B cell (primary cell): Measurements from ENCODE around the gene RBMXL3. TPM values are rescaled to one million over a fixed set of nuclear protein-coding genes. Genes with fewer than 3 reads are reported as not detected.
A peak's percentile ranks its signal among the peaks of the same experiment; 100 is the strongest.

Experiments
- ATAC-seq: fragments of 200-7000 bp; cut with Tn5 transposase; one replicate; pipeline ENCODE4 v1.10.0; 2021; ENCODE audit warnings: low read depth, mild to moderate bottlenecking, moderate number of reproducible peaks, moderate library complexity
- CTCF ChIA-PET: fragments of 350-600 bp; sonication (Branson Sonifier 250); formaldehyde crosslinking; loops from one replicate; lab custom pipeline; 2021; ENCODE audit warnings: antibody characterized with exemption, inconsistent platforms; lab: Charles Lee
- POLR2A ChIA-PET: fragments of 350-600 bp; sonication (Branson Sonifier 250); formaldehyde crosslinking; loops from one replicate; lab custom pipeline; 2021; ENCODE audit warnings: antibody characterized with exemption; lab: Charles Lee
- DNase-seq: peaks from one replicate; pipeline ENCODE4 v3.0.0; 2013
- H2AFZ ChIP-seq: 2 replicates; pipeline ENCODE4 v1.6.1; 2012; ENCODE audit warnings: mild to moderate bottlenecking, low read depth, low read length; ENCODE audit not compliant: insufficient read depth, poor library complexity, severe bottlenecking
- H3K27ac ChIP-seq, 2 donors: 1 replicate in 1 of 2; 2 replicates in 1 of 2; pipeline ENCODE4 v1.5.1; 2012 to 2013; ENCODE audit warnings: low read length in 2 of 2, mild to moderate bottlenecking in 2 of 2, moderate library complexity in 1 of 2
- H3K27me3 ChIP-seq, 4 experiments: fragments of 200-600 bp in 1 of 4; sonication (generic) in 1 of 4; replicated peaks in 1 of 4; 1 replicate in 2 of 4; 2 replicates in 2 of 4; pipeline versions ENCODE4 v1.6.1 to v1.7.0; 2013 to 2016; ENCODE audit warnings: low read length in 3 of 4, mild to moderate bottlenecking in 2 of 4, mixed read lengths in 1 of 4, moderate library complexity in 1 of 4; ENCODE audit not compliant: insufficient read depth in 4 of 4, control insufficient read depth in 3 of 4; ENCODE audit errors: control extremely low read depth in 1 of 4
- H3K36me3 ChIP-seq, 2 experiments: replicated peaks in 1 of 2; 1 replicate in 1 of 2; 2 replicates in 1 of 2; pipeline versions ENCODE4 v1.6.1 to v1.7.1; 2013; ENCODE audit warnings: low read length in 1 of 2; ENCODE audit not compliant: insufficient read depth in 2 of 2, control insufficient read depth in 1 of 2; ENCODE audit errors: control extremely low read depth in 1 of 2, extremely low read depth in 1 of 2
- H3K4me1 ChIP-seq, 2 donors: fragments of 200-600 bp in 1 of 2; sonication (generic) in 1 of 2; 1 replicate in 1 of 2; 2 replicates in 1 of 2; pipeline versions ENCODE4 v1.5.1 to v1.6.1; 2013 to 2017; ENCODE audit warnings: low read length in 2 of 2; ENCODE audit not compliant: control insufficient read depth in 2 of 2, insufficient read depth in 2 of 2
- H3K4me2 ChIP-seq: replicated peaks from 2 replicates; pipeline ENCODE3; 2012; ENCODE audit warnings: mild to moderate bottlenecking, low read depth, low read length; ENCODE audit not compliant: poor library complexity, severe bottlenecking
- H3K4me3 ChIP-seq, 5 experiments: fragments of 200-600 bp in 1 of 5; sonication (generic) in 1 of 5; 1 replicate in 3 of 5; 2 replicates in 2 of 5; pipeline versions ENCODE4 v1.5.1 to v1.7.0; 2011 to 2016; ENCODE audit warnings: low read length in 4 of 5, mild to moderate bottlenecking in 4 of 5, low read depth in 2 of 5, control low read depth in 1 of 5, moderate library complexity in 1 of 5; ENCODE audit not compliant: insufficient read depth in 1 of 5; ENCODE audit errors: control extremely low read depth in 1 of 5, extremely low read depth in 1 of 5
- H3K79me2 ChIP-seq: fragments of 200-600 bp; sonication (generic); one replicate; pipeline ENCODE4 v1.6.0; 2016; ENCODE audit warnings: low read length; ENCODE audit not compliant: control insufficient read depth, insufficient read depth
- H3K9ac ChIP-seq: fragments of 200-600 bp; sonication (generic); 2 replicates; pipeline ENCODE4 v1.6.1; 2017; ENCODE audit warnings: mild to moderate bottlenecking, low read length, moderate library complexity
- H3K9me3 ChIP-seq, 3 donors: one replicate each; pipeline versions ENCODE4 v1.6.1 to v1.7.1; 2013; ENCODE audit warnings: low read length in 2 of 3; ENCODE audit not compliant: control insufficient read depth in 2 of 3, insufficient read depth in 1 of 3; ENCODE audit errors: control extremely low read depth in 1 of 3
- H4K20me1 ChIP-seq: 2 replicates; pipeline ENCODE4 v1.6.0; 2012; ENCODE audit warnings: mild to moderate bottlenecking, low read length; ENCODE audit not compliant: insufficient read depth, control insufficient read depth, poor library complexity, severe bottlenecking
- H3K27ac Mint-ChIP-seq: one replicate; pipeline ENCODE4 v1.8.0; 2021; ENCODE audit warnings: mixed read lengths
- H3K27me3 Mint-ChIP-seq: one replicate; pipeline ENCODE4 v1.8.0; 2021; ENCODE audit warnings: mixed read lengths
- H3K4me1 Mint-ChIP-seq: one replicate; pipeline ENCODE4 v1.8.0; 2021; ENCODE audit warnings: mixed read lengths
- H3K4me3 Mint-ChIP-seq: one replicate; pipeline ENCODE4 v1.8.0; 2021; ENCODE audit warnings: mixed read lengths
- H3K9me3 Mint-ChIP-seq: one replicate; pipeline ENCODE4 v1.8.0; 2022; ENCODE audit warnings: mixed read lengths; ENCODE audit not compliant: insufficient read depth
- EZH2 ChIP-seq: IDR thresholded peaks from 2 replicates; pipeline ENCODE4 v1.6.1; 2012; ENCODE audit warnings: borderline replicate concordance, low read depth, mild to moderate bottlenecking, moderate library complexity, low read length; ENCODE audit not compliant: insufficient read depth, poor library complexity, severe bottlenecking
- WGBS: methylation state at CpG from one replicate; pipeline ENCODE4 v1.1.5; 2013; ENCODE audit warnings: missing lambda C conversion rate; ENCODE audit not compliant: insufficient coverage; 5-methylcytosine and 5-hydroxymethylcytosine counted together
- intact Hi-C: fragments of 100-400 bp; cut with micrococcal nuclease; formaldehyde crosslinking; loops from one replicate; pipeline ENCODE4 v1.10.0; 2022
- polyA plus RNA-seq: library from polyadenylated mRNA; depleted of rRNA; stranded (reverse); fragments of >200 nt; gene quantifications from 2 replicates; pipeline ENCODE4 v1.2.3, GENCODE V29; 2012
- total RNA-seq, 2 donors: library from RNA; stranded (reverse); fragments of 120-200 nt in 1 of 2; gene quantifications; 1 replicate in 1 of 2; 2 replicates in 1 of 2; pipeline versions ENCODE4 v1.2.3 to v1.2.4, GENCODE V29; 2013 to 2022
- TF ChIP-seq, protein P1 (sequence below): fragments of 200-600 bp; IDR thresholded peaks from one replicate; pipeline ENCODE4 v1.8.0; 2022; ENCODE audit warnings: antibody characterized with exemption, mild to moderate bottlenecking

The RBMXL3 gene
- total and polyA plus RNA-seq, 2 donors (not counting 1 experiment from before 2014, with no cell fraction given) = not detected

DNA sequence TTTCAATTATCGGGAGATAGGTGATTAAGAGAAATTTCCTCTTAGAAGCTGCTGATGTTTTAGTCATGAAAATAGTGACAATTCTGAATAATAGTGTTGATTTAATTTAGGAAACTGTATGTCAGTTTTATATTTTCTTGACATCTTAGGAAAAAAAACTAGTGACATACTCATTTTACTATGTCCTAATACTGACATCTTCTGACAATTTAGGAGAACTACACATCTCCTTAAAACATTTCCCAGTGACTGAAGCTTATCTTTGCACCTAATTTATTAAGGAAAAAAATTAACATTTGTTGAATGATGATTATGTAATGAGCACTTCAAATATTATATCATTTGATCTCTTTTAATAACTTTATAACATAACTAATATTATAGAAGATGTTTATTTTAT lies 42.0 kb upstream of the RBMXL3 start:
- Histone ChIP-seq H2AFZ (no peak overlapping the region), H3K27ac (no peak overlapping the region), H3K9ac (no peak overlapping the region), H3K36me3 (no peaks in the 10 kb centered on the region), H3K4me2 (no peak overlapping the region), H3K9me3 (no peaks in the 10 kb centered on the region), H3K4me3 (no peak overlapping the region), H3K27me3 (no peaks in the 10 kb centered on the region), H3K79me2 (no peaks in the 10 kb centered on the region), H3K4me1 (no peaks in the 10 kb centered on the region), H4K20me1 (no peaks in the 10 kb centered on the region)
- no peak for ATAC-seq
- H3K4me3 Mint-ChIP-seq = no peak overlapping the region
- no CpG with 5 or more reads among the region's 1 CpG for WGBS
- intact Hi-C loops = no loop called here
- TF ChIP-seq EZH2 = no peak
- TF ChIP-seq, protein P1, sequence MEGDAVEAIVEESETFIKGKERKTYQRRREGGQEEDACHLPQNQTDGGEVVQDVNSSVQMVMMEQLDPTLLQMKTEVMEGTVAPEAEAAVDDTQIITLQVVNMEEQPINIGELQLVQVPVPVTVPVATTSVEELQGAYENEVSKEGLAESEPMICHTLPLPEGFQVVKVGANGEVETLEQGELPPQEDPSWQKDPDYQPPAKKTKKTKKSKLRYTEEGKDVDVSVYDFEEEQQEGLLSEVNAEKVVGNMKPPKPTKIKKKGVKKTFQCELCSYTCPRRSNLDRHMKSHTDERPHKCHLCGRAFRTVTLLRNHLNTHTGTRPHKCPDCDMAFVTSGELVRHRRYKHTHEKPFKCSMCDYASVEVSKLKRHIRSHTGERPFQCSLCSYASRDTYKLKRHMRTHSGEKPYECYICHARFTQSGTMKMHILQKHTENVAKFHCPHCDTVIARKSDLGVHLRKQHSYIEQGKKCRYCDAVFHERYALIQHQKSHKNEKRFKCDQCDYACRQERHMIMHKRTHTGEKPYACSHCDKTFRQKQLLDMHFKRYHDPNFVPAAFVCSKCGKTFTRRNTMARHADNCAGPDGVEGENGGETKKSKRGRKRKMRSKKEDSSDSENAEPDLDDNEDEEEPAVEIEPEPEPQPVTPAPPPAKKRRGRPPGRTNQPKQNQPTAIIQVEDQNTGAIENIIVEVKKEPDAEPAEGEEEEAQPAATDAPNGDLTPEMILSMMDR = peak; percentile 12
- no peaks in the 10 kb centered on the region for H3K4me1 Mint-ChIP-seq
- CTCF ChIA-PET = no interaction called here
- POLR2A ChIA-PET = no interaction called here
- no peak for DNase-seq
- H3K9me3 Mint-ChIP-seq = no peaks in the 10 kb centered on the region
- H3K27me3 Mint-ChIP-seq = no peaks in the 10 kb centered on the region
- no peak overlapping the region for H3K27ac Mint-ChIP-seq

DNA sequence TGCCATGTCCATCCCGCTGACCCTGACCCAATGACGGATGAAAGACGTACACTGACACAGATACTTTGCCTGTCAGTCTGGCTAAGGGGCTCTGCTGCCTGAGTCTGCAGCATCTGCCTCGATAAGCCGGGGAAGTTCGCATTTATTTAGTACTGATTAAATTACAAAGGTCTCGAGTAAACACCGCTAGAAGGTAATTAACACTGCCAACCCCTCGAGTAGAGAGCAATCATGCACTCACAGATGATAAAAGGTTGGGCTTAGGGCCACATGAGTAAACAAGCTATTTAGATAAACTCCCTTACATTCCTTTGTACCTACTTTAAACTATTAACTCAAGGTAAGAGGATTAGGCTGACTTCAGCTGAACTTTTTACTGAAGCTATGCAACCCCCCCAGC lies 16.0 kb upstream of the RBMXL3 start:
- Mint-ChIP-seq H3K4me3 (no peak overlapping the region), H3K9me3 (no peaks in the 10 kb centered on the region), H3K27ac (no peak overlapping the region), H3K4me1 (no peaks in the 10 kb centered on the region), H3K27me3 (no peaks in the 10 kb centered on the region)
- POLR2A ChIA-PET = no interaction called here
- TF ChIP-seq, protein P1 = no peak
- no peak for TF ChIP-seq EZH2
- no peak overlapping the region for H3K4me3 ChIP-seq
- H3K27ac ChIP-seq = no peak overlapping the region
- H3K36me3 ChIP-seq = no peaks in the 10 kb centered on the region
- no CpG with 5 or more reads among the region's 9 CpGs for WGBS
- H3K4me2 ChIP-seq = no peak overlapping the region
- no peaks in the 10 kb centered on the region for H3K79me2 ChIP-seq
- H2AFZ ChIP-seq = no peak overlapping the region
- H3K9ac ChIP-seq = no peak overlapping the region
- H3K4me1 ChIP-seq = no peaks in the 10 kb centered on the region
- H3K27me3 ChIP-seq = no peaks in the 10 kb centered on the region
- DNase-seq = no peak
- intact Hi-C loops = no loop called here
- no peaks in the 10 kb centered on the region for H4K20me1 ChIP-seq
- ATAC-seq = no peak
- H3K9me3 ChIP-seq = no peaks in the 10 kb centered on the region
- CTCF ChIA-PET = no interaction called here
